ENCODE data around the gene TFF1. TPM values are rescaled to one million over a fixed set of nuclear protein-coding genes. Genes with fewer than 3 reads are reported as not detected.

TFF1 gene
- total RNA-seq, 1 donor from 2014 or later, result not detected

DNA sequence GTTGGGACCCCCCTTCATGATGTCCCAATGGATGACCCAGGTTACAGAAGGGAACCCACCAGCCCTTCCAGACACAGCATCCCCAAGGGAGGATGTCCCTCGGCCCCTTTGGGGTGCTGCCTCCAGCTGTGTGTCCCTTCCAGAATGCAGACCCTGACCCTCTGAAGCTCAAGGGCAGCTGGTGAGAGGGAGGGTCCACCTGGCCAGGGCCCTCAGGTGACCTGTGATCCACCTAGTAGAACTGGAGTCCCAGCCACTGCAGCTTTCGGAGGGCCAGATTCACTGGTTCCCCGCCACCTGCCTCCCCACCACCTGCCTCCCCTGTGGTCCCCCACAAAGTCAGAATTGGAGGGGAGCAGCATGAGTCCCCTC, 9.6 kb upstream of the TFF1 start:
- H3K27me3 ChIP-seq (ENCODE audit: control insufficient read depth, insufficient read depth, low read length), result peaks cover 25% of the 10 kb centered on the region
- no peak for DNase-seq (ENCODE audit: low read depth)

DNA sequence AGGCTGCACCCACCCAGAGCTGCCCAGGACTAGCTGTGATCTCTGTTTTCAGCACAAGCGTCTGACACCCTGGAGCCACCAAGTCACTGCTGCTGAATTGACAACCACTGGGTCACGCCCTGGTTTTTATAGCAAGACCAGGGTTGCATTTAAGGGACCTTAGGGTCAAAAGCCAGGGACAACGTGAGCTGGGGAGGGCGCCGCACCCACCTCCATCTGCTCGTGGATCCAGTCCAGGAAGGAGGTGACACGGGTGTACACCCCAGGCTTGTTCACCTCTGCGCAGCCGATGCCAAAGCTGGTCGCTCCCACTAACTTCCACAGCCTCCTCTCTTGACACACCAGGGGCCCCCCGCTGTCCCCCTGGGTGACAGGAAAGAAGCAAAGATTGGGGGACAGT, 9.2 kb upstream of the TFF1 start:
- TF ChIP-seq, protein P1, sequence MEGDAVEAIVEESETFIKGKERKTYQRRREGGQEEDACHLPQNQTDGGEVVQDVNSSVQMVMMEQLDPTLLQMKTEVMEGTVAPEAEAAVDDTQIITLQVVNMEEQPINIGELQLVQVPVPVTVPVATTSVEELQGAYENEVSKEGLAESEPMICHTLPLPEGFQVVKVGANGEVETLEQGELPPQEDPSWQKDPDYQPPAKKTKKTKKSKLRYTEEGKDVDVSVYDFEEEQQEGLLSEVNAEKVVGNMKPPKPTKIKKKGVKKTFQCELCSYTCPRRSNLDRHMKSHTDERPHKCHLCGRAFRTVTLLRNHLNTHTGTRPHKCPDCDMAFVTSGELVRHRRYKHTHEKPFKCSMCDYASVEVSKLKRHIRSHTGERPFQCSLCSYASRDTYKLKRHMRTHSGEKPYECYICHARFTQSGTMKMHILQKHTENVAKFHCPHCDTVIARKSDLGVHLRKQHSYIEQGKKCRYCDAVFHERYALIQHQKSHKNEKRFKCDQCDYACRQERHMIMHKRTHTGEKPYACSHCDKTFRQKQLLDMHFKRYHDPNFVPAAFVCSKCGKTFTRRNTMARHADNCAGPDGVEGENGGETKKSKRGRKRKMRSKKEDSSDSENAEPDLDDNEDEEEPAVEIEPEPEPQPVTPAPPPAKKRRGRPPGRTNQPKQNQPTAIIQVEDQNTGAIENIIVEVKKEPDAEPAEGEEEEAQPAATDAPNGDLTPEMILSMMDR (IDR thresholded peaks at IDR 0.05; ENCODE audit: insufficient read depth, low read length, poor library complexity, severe bottlenecking), result no peak
- Histone ChIP-seq H3K36me3 (ENCODE audit: control insufficient read depth, insufficient read depth, low read length) (no peaks in the 10 kb centered on the region), H3K4me3 (ENCODE audit: low read depth, low read length) (no peak overlapping the region), H3K27me3 (ENCODE audit: control insufficient read depth, insufficient read depth, low read length) (peaks cover 29% of the 10 kb centered on the region)
- no peak for DNase-seq (ENCODE audit: low read depth)

More for the DNA sequence above, 9.6 kb upstream of the TFF1 start:
- no peaks in the 10 kb centered on the region for H3K36me3 ChIP-seq (ENCODE audit: control insufficient read depth, insufficient read depth, low read length)
- H3K4me3 ChIP-seq (ENCODE audit: low read depth, low read length), result no peak overlapping the region
- TF ChIP-seq, protein P1 (IDR thresholded peaks at IDR 0.05; ENCODE audit: insufficient read depth, low read length, poor library complexity, severe bottlenecking), result no peak

DNA sequence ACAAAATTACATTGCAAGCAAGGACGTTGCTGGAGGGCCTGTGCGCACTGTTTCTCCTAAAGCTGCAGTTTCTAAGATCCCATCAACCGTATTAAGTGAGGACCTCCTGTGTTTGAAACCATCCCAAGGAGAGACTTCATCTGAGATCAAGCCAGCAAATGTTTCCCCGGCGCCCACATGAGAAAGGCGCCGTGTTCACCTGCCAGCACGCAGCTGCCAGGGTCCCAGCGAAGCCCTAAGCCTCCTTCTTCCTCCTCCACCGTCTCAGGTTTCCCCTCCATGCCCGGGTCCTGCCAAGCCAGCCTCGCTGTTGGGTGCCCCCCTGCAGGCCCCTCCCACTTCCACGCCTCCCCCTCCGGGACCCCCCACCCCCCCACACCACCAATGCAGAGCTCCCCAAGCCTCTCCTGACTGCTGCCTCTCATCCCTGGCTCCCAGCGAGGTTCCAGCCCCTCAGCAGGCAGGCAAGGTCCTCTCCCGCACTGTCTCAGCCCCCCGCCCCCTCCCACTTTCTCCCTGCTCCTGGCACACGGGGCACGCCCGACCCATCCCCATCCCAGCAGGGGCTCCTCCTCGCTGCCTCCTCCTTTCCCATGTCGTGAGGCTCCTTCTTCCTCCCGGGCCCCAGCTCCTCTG, 8.6 kb upstream of the TFF1 start:
- DNase-seq (ENCODE audit: low read depth), result no peak
- Histone ChIP-seq H3K36me3 (ENCODE audit: control insufficient read depth, insufficient read depth, low read length) (no peaks in the 10 kb centered on the region), H3K4me3 (ENCODE audit: low read depth, low read length) (no peak overlapping the region), H3K27me3 (ENCODE audit: control insufficient read depth, insufficient read depth, low read length) (peaks cover 30% of the 10 kb centered on the region)
- TF ChIP-seq, protein P1 (IDR thresholded peaks at IDR 0.05; ENCODE audit: insufficient read depth, low read length, poor library complexity, severe bottlenecking), result no peak

DNA sequence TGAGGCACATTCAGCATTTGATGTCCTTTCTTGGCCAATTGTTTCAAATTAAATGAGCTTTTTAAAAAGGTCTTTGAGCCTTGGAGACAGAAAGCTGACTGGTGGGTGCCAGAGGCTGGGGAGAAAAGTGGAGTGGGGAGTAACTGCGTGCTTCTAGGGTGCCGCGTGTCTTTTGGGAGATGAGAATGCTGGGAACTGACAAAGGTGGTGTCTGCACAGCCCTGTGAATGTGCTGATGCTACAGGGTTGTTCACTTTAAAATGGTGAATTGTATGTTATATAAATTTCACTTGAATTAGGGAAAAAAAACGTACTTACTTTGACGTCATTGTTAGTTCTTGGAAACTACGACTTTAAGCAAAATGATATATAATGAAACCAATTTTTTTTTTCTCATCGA, 8.1 kb upstream of the TFF1 start:
- TF ChIP-seq, protein P1 (IDR thresholded peaks at IDR 0.05; ENCODE audit: insufficient read depth, low read length, poor library complexity, severe bottlenecking), result no peak
- Histone ChIP-seq H3K36me3 (ENCODE audit: control insufficient read depth, insufficient read depth, low read length) (no peaks in the 10 kb centered on the region), H3K4me3 (ENCODE audit: low read depth, low read length) (no peak overlapping the region), H3K27me3 (ENCODE audit: control insufficient read depth, insufficient read depth, low read length) (peaks cover 30% of the 10 kb centered on the region)
- DNase-seq (ENCODE audit: low read depth), result no peak

DNA sequence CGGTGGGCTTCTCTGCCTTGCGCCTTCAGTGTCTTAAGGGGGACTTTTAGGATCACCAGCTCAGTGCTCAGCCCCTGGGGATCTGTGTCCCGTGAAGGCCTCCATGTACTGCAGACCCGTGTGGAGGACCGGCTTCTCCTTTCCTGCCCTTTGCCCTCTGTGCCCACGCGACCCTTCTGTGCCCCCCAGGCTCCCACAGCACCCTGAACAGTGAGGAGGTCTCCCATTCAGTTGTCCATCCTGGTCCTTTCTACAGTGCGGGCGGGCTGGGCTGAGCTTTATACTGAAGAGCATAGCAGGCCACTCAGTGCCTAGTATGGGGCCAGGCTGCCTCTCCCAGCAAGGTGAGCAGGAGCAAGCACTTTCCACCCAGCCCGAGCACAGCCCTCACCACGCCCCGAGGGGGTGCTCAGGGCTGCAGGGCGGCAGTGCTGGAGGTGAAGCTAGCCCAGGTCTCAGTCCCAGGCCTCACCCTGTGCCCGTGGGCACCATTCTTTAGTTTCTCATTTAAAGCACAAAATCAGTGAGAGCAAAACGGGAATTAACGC, 7.6 kb upstream of the TFF1 start:
- Histone ChIP-seq H3K36me3 (ENCODE audit: control insufficient read depth, insufficient read depth, low read length) (no peaks in the 10 kb centered on the region), H3K27me3 (ENCODE audit: control insufficient read depth, insufficient read depth, low read length) (peaks cover 30% of the 10 kb centered on the region), H3K4me3 (ENCODE audit: low read depth, low read length) (no peak overlapping the region)
- no peak for DNase-seq (ENCODE audit: low read depth)
- TF ChIP-seq, protein P1 (IDR thresholded peaks at IDR 0.05; ENCODE audit: insufficient read depth, low read length, poor library complexity, severe bottlenecking), result no peak

All from kidney epithelial cell (primary cell).